ENCODE measurements around the gene KRTAP12-1.

GRCh38 chr21:44686000-44686781 is 4.2 kb upstream of the KRTAP12-1 start:
- TF ChIP-seq CTCF (IDR thresholded peaks at IDR 0.05) (no peak), POLR2A (IDR thresholded peaks at IDR 0.05) (no peak), POLR2AphosphoS5 (IDR thresholded peaks at IDR 0.05) (no peak)

Data from suprapubic skin (tissue), 4 donors.